GM23338 (cell line): Measurements from ENCODE around the gene NUP153. TPM values are rescaled to one million over a fixed set of nuclear protein-coding genes. Genes with fewer than 3 reads are reported as not detected.

Experiments used
- ATAC-seq: fragments of 200-7000 bp; cut with Tn5 transposase; 3 replicates; pipeline ENCODE4 v1.9.1; 2020
- DNase-seq: peaks from one replicate; pipeline ENCODE4 v3.0.0-alpha.2; 2015; ENCODE audit warnings: low spot score
- H2AFZ ChIP-seq: fragments of 200-600 bp; sonication (generic); 2 replicates; pipeline ENCODE4 v1.8.0; 2016; ENCODE audit warnings: antibody characterized with exemption, mild to moderate bottlenecking, moderate library complexity
- H3F3A ChIP-seq: fragments of 200-600 bp; sonication (generic); replicated peaks from 2 replicates; pipeline ENCODE4 v1.8.0; 2017; ENCODE audit warnings: antibody characterized with exemption, mixed run types, low read depth
- H3K27ac ChIP-seq: fragments of 200-600 bp; sonication (generic); 2 replicates; pipeline ENCODE4 v1.6.1; 2016; ENCODE audit warnings: low read depth
- H3K27me3 ChIP-seq: fragments of 200-600 bp; sonication (generic); 2 replicates; pipeline ENCODE4 v1.8.0; 2016; ENCODE audit warnings: mild to moderate bottlenecking, mixed run types, moderate library complexity; ENCODE audit not compliant: insufficient read depth
- H3K36me3 ChIP-seq: fragments of 200-600 bp; sonication (generic); 2 replicates; pipeline ENCODE4 v1.8.0; 2016; ENCODE audit warnings: mild to moderate bottlenecking; ENCODE audit not compliant: insufficient read depth
- H3K4me1 ChIP-seq: fragments of 200-600 bp; sonication (generic); 2 replicates; pipeline ENCODE4 v1.8.0; 2016; ENCODE audit warnings: mild to moderate bottlenecking, moderate library complexity; ENCODE audit not compliant: insufficient read depth
- H3K4me2 ChIP-seq: fragments of 200-600 bp; sonication (generic); 2 replicates; pipeline ENCODE4 v1.7.1; 2017; ENCODE audit warnings: mixed run types
- H3K4me3 ChIP-seq: fragments of 200-600 bp; sonication (generic); 2 replicates; pipeline ENCODE4 v1.6.1; 2016; ENCODE audit warnings: mixed run types
- H3K79me2 ChIP-seq: fragments of 200-600 bp; sonication (generic); replicated peaks from 2 replicates; pipeline ENCODE4 v1.8.0; 2017; ENCODE audit warnings: mild to moderate bottlenecking; ENCODE audit not compliant: insufficient read depth
- H3K9me2 ChIP-seq: fragments of 200-600 bp; sonication (generic); 2 replicates; pipeline ENCODE4 v1.8.0; 2017; ENCODE audit not compliant: insufficient read depth
- H4K20me1 ChIP-seq: fragments of 200-600 bp; sonication (generic); replicated peaks from 2 replicates; pipeline ENCODE4 v1.8.0; 2017; ENCODE audit warnings: mild to moderate bottlenecking; ENCODE audit not compliant: insufficient read depth
- H3K27ac Mint-ChIP-seq: 2 replicates; pipeline ENCODE4 v1.8.0; 2020; ENCODE audit warnings: inconsistent platforms, mild to moderate bottlenecking, moderate library complexity, mixed read lengths
- H3K27me3 Mint-ChIP-seq: 3 replicates; pipeline ENCODE4 v1.8.0; 2022; ENCODE audit warnings: low read depth, mild to moderate bottlenecking, moderate library complexity, mixed read lengths, inconsistent platforms; ENCODE audit not compliant: insufficient read depth, poor library complexity
- H3K36me3 Mint-ChIP-seq: 3 replicates; pipeline ENCODE4 v1.8.0; 2021; ENCODE audit warnings: low read depth, mild to moderate bottlenecking, inconsistent platforms, moderate library complexity, mixed read lengths
- H3K4me1 Mint-ChIP-seq: 3 replicates; pipeline ENCODE4 v1.8.0; 2020; ENCODE audit warnings: mild to moderate bottlenecking, inconsistent platforms, mixed read lengths
- H3K4me3 Mint-ChIP-seq: 3 replicates; pipeline ENCODE4 v1.8.0; 2021; ENCODE audit warnings: moderate library complexity, mild to moderate bottlenecking, inconsistent platforms, mixed read lengths
- H3K9me3 Mint-ChIP-seq: 3 replicates; pipeline ENCODE4 v1.8.0; 2020; ENCODE audit warnings: moderate library complexity, mild to moderate bottlenecking, inconsistent platforms, mixed read lengths
- CREB1 ChIP-seq: fragments of 250-450 bp; sonication (Bioruptor Pico); IDR thresholded peaks from 2 replicates; pipeline ENCODE4 v1.5.0; 2020; ENCODE audit warnings: low read depth, mild to moderate bottlenecking, moderate library complexity
- CTCF ChIP-seq, 2 experiments: fragments of 200-600 bp in 1 of 2; sonication (generic) in 1 of 2; conservative IDR thresholded peaks; 2 replicates each; pipeline versions ENCODE4 v1.5.1 to v1.6.1; 2016 to 2017; ENCODE audit warnings: antibody characterized with exemption in 2 of 2, low read depth in 2 of 2, mild to moderate bottlenecking in 2 of 2, moderate library complexity in 1 of 2
- EZH2 ChIP-seq: fragments of 200-600 bp; sonication (generic); IDR thresholded peaks from one replicate; pipeline ENCODE4 v1.8.0; 2017; ENCODE audit warnings: antibody characterized with exemption, mild to moderate bottlenecking, low read depth; ENCODE audit not compliant: unreplicated experiment
- EZH2phosphoT487 ChIP-seq: fragments of 200-600 bp; sonication (generic); IDR thresholded peaks from one replicate; pipeline ENCODE4 v1.8.1; 2018; ENCODE audit warnings: antibody characterized with exemption; ENCODE audit not compliant: unreplicated experiment
- JUNB ChIP-seq: IDR thresholded peaks from one replicate; pipeline ENCODE4 v1.6.1; 2016; ENCODE audit warnings: antibody characterized with exemption; ENCODE audit not compliant: unreplicated experiment
- NANOG ChIP-seq: IDR thresholded peaks from 2 replicates; pipeline ENCODE4 v1.6.1; 2016; ENCODE audit warnings: antibody characterized with exemption, borderline replicate concordance
- POLR2AphosphoS5 ChIP-seq: IDR thresholded peaks from 2 replicates; pipeline ENCODE4 v1.6.1; 2016; ENCODE audit warnings: antibody characterized with exemption, low read depth
- STAT1 ChIP-seq: IDR thresholded peaks from one replicate; pipeline ENCODE4 v1.6.1; 2016; ENCODE audit warnings: antibody characterized with exemption; ENCODE audit not compliant: unreplicated experiment
- ZNF114 ChIP-seq: fragments of 250-450 bp; sonication (Bioruptor Pico); IDR thresholded peaks from 2 replicates; pipeline ENCODE4 v1.5.0; 2020; ENCODE audit warnings: mild to moderate bottlenecking, moderate library complexity
- ZNF331 ChIP-seq: fragments of 250-450 bp; sonication (Bioruptor Pico); IDR thresholded peaks from 2 replicates; pipeline ENCODE4 v1.5.0; 2020; ENCODE audit warnings: low read depth, mild to moderate bottlenecking, moderate library complexity
- ZNF462 ChIP-seq: fragments of 250-450 bp; sonication (Bioruptor Pico); IDR thresholded peaks from 2 replicates; pipeline ENCODE4 v1.5.0; 2020; ENCODE audit warnings: mild to moderate bottlenecking, moderate library complexity
- polyA plus RNA-seq: library from polyadenylated mRNA; unstranded; fragments of >200 nt; fragmentation: Nextera tagmentation; extraction: Ambion mirVana; gene quantifications from 2 replicates; pipeline ENCODE4 v1.2.1, GENCODE V29; 2016
- total RNA-seq: library from RNA; depleted of rRNA; stranded (reverse); fragments of >200 nt; shearing (Covaris generic); gene quantifications from 2 replicates; pipeline ENCODE4 v1.2.3, GENCODE V29; 2014
- TF ChIP-seq, protein P1 (sequence below): IDR thresholded peaks from one replicate; pipeline ENCODE4 v1.6.1; 2018; ENCODE audit warnings: antibody characterized with exemption; ENCODE audit not compliant: unreplicated experiment
- TF ChIP-seq, protein P2 (sequence below): IDR thresholded peaks from 2 replicates; pipeline ENCODE4 v1.6.1; 2016; ENCODE audit warnings: antibody characterized with exemption

Gene NUP153
- total and polyA plus RNA-seq, 2 experiments from 2014 or later: 23.8 to 88.4 TPM

- H3F3A ChIP-seq: no peaks in the 10 kb centered on the region
- Mint-ChIP-seq H3K36me3 (no peaks in the 10 kb centered on the region), H3K9me3 (no peaks in the 10 kb centered on the region; the same call in 2 of the 3 replicates), H3K27ac (no peak overlapping the region), H3K4me3 (no peak overlapping the region), H3K4me1 (no peaks in the 10 kb centered on the region), H3K27me3 (peaks cover 2% of the 10 kb centered on the region)
- H3K4me2 ChIP-seq: no peak overlapping the region
- no peak overlapping the region for H2AFZ ChIP-seq
- H4K20me1 ChIP-seq: no peaks in the 10 kb centered on the region
- no peaks in the 10 kb centered on the region for H3K27me3 ChIP-seq
- DNase-seq (no peak), ATAC-seq (no peak)
- H3K4me3 ChIP-seq: no peak overlapping the region
- no peaks in the 10 kb centered on the region for H3K9me2 ChIP-seq
- no peak overlapping the region for H3K27ac ChIP-seq
- H3K79me2 ChIP-seq: no peaks in the 10 kb centered on the region
- H3K4me1 ChIP-seq: no peaks in the 10 kb centered on the region
- no peaks in the 10 kb centered on the region for H3K36me3 ChIP-seq
- TF ChIP-seq, protein P1, sequence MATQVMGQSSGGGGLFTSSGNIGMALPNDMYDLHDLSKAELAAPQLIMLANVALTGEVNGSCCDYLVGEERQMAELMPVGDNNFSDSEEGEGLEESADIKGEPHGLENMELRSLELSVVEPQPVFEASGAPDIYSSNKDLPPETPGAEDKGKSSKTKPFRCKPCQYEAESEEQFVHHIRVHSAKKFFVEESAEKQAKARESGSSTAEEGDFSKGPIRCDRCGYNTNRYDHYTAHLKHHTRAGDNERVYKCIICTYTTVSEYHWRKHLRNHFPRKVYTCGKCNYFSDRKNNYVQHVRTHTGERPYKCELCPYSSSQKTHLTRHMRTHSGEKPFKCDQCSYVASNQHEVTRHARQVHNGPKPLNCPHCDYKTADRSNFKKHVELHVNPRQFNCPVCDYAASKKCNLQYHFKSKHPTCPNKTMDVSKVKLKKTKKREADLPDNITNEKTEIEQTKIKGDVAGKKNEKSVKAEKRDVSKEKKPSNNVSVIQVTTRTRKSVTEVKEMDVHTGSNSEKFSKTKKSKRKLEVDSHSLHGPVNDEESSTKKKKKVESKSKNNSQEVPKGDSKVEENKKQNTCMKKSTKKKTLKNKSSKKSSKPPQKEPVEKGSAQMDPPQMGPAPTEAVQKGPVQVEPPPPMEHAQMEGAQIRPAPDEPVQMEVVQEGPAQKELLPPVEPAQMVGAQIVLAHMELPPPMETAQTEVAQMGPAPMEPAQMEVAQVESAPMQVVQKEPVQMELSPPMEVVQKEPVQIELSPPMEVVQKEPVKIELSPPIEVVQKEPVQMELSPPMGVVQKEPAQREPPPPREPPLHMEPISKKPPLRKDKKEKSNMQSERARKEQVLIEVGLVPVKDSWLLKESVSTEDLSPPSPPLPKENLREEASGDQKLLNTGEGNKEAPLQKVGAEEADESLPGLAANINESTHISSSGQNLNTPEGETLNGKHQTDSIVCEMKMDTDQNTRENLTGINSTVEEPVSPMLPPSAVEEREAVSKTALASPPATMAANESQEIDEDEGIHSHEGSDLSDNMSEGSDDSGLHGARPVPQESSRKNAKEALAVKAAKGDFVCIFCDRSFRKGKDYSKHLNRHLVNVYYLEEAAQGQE: no peak
- TF ChIP-seq CTCF (conservative IDR thresholded peaks at IDR 0.05; ENCODE audit: low read depth in 2 of 2) (no peak), JUNB (no peak), CREB1 (CRISPR knock-in tag) (no peak), EZH2 (no peak), POLR2AphosphoS5 (no peak), ZNF462 (CRISPR knock-in tag) (no peak), NANOG (no peak), ZNF114 (no peak), EZH2phosphoT487 (no peak), ZNF331 (CRISPR knock-in tag) (no peak), STAT1 (no peak)
- TF ChIP-seq, protein P2, sequence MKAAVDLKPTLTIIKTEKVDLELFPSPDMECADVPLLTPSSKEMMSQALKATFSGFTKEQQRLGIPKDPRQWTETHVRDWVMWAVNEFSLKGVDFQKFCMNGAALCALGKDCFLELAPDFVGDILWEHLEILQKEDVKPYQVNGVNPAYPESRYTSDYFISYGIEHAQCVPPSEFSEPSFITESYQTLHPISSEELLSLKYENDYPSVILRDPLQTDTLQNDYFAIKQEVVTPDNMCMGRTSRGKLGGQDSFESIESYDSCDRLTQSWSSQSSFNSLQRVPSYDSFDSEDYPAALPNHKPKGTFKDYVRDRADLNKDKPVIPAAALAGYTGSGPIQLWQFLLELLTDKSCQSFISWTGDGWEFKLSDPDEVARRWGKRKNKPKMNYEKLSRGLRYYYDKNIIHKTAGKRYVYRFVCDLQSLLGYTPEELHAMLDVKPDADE: no peak
Observed at GRCh38 chr6:17593246-17593645, 113.5 kb downstream of the NUP153 start.
